ENCODE measurements around the gene KCNJ10.

Gene KCNJ10

GRCh38 chr1:160024195-160024905, 45.6 kb downstream of the KCNJ10 start:
- no peak for DNase-seq (ENCODE audit: low read depth in 2 of 2)

DNA sequence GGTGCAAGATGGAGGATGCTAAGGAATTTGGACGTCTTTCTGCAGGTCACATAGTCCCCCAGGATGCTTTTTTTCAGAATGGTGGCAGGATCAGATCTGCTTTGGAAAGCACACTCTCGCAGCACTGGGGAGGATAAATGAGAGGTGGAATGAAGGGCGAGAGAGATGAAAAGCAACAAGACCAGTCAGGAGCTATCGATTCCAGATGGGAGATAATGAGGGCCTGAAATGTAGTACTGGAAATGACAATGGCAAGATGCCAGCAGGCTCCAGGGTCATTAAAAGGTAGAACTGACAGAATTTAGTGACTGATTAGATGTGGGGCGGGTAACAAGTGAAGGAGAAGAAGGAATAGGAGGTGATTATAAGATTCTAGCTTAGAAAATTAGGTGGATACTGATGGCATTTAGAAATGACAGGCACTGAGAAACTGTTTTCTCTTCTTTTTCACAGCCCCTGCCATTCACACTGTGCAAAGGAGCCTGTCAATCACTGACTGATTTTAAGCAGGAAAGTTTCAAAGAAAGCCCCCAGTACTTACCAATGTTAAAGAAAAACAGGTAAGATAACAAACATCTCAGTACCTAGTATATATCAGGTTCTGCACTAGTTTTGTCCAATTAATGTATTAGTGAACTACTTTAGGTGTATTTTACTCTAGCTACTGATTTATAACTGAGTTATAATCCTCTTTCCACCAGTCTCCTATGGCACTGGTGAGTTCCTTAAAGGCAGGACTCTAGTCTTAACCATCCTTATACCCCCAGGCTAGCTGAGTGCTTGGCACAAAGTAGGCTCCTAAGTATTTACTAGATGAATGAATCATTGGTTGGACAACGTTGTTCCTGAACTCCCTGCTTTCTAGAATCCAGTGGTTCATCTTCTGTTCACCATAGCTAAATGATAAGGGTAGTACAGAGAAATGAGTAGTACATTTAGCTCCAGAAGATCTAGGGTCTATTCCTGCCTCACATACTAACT, 47.3 kb downstream of the KCNJ10 start:
- no peak for DNase-seq (ENCODE audit: low read depth in 2 of 2)

- DNase-seq (ENCODE audit: low read depth in 2 of 2): no peak
Measured at GRCh38 chr1:160021376-160022074, 48.4 kb downstream of the KCNJ10 start.

DNA sequence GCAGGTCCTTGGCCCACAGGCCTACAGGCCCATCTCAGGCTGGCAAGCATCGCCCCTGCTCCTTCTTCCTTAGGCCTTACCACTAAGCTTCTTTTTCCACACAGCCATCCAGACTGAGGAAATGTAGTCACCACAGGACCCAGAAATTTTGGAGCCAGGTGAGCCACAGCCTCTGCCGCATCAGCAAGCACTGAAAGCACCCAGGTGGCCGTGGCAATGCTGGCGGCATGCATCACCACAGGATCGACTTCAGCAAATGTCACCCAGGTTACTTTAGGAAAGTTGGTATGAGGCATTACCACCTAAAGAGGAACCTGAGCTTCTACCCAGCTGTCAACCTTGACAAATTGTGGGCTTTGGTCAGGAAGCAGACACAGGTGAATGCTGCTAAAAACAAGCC, 49.8 kb downstream of the KCNJ10 start:
- no peak for DNase-seq (ENCODE audit: low read depth in 2 of 2)

GRCh38 chr1:160018900-160019299, 51.1 kb downstream of the KCNJ10 start:
- no peak for DNase-seq (ENCODE audit: low read depth in 2 of 2)

- no peak for DNase-seq (ENCODE audit: low read depth in 2 of 2)
Measured at GRCh38 chr1:160018347-160018746, 51.6 kb downstream of the KCNJ10 start.

DNA sequence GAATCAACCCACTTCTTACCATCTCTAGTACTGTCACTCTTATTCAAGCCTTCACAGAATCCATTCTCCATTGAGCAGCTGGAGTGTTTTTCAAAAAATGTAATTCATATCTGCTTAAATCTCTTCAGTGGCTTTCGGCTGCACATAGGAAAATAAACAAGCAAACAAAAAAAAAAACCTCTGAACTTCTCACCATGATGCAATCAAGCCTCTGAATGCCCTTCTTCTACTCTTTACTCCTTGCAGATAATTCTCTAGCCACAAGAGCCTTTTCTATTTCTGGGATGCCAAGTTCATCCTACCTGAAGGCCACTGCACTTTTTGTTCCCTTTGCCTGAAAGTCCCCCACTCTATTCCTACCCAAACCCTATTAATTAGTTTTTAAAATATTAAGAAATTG, 52.4 kb downstream of the KCNJ10 start:
- DNase-seq (ENCODE audit: low read depth in 2 of 2): no peak

DNA sequence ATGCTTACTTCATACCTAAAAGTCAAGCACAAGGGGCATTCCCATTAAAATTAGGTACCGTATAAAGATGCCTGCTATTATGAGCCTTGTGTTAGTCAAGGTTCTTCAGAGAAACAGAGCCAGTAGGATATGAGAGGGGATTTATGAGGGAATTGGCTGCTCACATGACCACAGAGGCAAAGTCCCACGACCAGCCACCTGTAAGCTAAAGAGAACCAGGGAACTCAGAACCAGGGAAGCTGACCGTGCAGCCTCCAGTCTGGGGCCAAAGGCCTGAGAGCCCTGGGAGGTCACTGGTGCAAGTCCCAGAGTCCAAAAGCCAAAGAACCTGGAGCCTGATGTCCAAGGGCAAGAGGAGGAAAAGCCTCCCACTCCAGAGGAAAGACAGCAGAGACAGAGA, 58.2 kb downstream of the KCNJ10 start:
- no peak for DNase-seq (ENCODE audit: low read depth in 2 of 2)

DNA sequence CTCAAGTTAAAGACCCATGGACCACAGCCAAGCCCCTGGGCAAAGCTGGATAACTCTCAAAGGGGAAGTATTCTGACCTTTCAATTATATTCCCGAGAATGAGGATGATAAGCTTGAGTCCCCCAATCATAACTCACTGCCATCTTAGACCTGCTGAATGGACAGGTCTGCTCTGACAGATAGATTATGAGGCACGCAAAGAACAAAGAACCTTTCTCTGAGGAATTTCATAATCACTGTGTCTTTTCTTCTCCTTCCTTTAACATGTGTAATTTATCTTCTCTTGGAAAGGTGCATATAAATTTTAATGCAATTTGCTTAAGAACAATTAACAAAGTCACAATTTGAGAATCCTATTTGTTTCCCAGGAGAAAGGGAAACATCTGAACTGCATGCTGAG, 60.2 kb downstream of the KCNJ10 start:
- DNase-seq (ENCODE audit: low read depth in 2 of 2): no peak

DNA sequence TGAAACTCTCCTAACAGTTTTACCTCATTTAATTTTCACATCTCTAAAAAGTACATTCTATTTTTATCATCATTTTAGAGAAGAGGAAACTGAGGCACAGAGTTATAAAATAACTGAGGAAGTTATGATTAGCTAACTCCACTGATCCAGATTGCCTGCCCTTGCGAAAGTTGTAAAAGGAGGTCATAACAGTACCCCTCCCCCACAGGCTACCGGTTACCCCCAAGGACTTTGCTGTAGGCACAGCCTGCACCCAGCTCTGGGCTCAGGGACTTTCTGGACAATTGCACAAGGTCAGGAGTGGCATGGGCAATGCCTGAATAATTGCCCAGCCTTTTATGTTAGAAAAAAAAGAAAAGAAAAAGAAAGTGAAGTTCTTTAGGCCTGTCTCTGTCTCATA, 60.9 kb downstream of the KCNJ10 start:
- DNase-seq (ENCODE audit: low read depth in 2 of 2): no peak

- DNase-seq (ENCODE audit: low read depth in 2 of 2): no peak
Measured at GRCh38 chr1:160007577-160008200, 62.3 kb downstream of the KCNJ10 start.

DNA sequence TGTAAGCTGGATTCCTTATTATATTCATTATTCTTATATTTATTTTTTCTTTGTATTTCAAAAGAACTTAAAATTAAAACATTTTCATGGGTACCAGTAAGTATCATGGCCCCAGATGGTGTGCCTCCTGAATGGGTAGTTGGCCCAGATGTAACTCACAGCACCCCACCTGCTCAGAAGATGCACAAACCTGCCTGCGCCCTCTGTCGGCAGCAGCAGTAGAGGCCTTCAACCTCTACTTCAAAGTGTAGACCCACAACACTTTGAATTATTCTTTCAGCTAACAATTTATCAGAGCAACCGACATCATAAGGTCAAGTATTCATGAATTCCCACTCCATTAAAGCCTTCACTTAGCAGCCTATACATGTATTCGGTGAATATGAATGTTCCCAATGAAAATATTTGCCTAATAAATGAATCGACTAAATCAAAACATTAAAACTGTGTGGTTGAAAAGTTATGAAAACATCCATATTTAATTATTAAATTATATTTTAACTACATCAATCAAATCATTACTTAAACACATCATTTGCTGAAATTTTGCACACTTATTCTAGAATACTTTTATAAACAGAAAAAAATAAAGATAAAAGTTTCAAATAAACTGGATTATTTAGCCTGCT, 63.5 kb downstream of the KCNJ10 start:
- DNase-seq (ENCODE audit: low read depth in 2 of 2): peak; percentile 59

DNA sequence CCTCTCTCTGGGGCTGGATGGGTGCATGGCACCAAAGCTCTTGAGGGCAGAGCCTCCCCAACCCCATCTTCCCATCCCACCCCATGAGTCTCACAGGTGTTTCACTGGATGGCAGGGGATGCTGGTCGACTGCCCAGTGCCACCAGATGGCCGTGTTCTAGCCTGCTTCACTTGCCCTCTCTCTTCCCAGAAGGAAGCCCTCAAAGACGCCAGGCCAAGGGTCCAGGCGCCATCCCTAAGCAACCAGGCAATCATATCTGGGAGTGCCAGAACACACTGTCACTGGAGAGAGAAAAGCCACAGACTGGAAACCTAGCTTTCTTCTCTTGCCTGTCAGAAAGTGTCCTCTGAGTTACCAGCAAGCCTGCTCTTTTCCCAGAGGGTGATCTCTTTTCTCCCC, 64.9 kb downstream of the KCNJ10 start:
- DNase-seq (ENCODE audit: low read depth in 2 of 2): no peak

DNA sequence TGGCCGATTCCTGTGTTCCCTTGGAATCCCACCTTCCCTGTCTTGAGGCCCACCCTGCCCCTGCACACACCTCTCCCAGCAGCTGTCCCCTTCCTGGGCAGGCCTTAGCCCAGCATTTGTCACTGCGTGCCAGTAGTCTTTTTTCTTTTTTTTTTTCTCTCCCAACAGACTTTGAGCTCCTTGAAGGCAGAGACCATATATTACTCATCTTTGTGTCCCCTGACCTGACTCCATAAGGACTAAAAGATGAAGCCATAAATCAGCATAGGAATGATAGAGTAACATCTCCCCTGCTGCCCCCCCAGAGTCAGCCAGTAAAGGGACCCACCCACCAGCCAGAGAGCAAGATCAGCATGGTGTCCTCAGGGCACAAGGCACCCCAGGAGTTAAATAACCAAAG, 65.5 kb downstream of the KCNJ10 start:
- DNase-seq (ENCODE audit: low read depth in 2 of 2): no peak

DNA sequence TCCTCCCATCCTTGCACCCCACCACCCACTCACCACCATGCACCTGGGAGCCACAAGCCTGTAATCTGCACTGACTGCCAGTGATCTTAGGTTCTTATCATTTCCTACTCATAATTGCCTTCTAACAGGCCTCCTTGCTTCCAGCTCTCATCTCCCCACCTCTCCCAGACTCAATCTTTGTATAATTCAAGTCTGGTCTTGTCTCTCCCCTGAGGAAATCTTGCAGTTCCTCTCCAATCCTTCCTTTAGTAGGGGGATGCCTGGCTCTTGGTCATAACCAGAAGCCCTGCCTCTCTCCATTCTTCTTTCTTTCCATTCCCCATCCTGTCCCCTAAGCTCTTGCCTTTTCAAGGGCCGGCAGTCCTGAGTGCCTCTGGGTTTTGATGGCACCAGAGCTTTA, 66.0 kb downstream of the KCNJ10 start:
- DNase-seq (ENCODE audit: low read depth in 2 of 2): no peak

DNA sequence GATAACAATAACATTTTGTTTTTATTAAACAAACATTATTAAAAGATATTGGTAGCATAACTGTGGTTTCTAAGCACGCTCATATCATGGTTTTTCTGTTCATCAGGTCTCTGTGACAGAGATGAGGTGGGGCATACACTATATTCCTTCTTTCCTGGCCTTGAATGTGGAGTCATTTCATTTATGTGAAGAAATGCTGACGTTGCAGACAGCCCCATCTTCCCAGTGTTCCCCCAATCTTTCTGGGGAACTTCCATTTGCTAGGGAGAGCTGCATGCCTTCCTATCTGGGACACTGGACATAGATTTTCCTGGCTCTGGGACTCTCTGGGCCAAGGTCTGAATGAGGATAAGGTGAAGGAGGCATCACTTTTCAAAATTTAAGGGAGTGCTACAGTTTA, 68.5 kb downstream of the KCNJ10 start:
- DNase-seq (ENCODE audit: low read depth in 2 of 2): no peak

- DNase-seq (ENCODE audit: low read depth in 2 of 2): no peak
Measured at GRCh38 chr1:159999204-159999603, 70.8 kb downstream of the KCNJ10 start.

DNA sequence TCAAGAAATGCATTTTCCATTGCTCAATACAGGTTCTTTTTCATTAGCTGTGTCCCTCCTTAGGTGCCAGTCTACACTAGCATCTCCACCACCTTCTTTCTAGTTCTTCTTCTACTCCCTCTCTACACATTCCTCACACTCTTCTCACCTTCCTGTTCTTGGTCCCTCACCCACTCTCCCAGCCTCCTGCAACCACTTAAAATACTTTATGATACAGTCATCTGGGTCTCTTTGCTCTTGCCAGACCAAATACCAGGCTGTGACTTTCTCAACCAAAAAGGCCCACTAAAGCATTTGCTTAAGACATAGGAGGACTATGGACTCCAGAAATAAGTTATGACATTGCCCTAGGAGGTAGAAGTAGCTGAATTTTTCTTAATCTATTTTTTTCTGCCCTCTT, 73.3 kb downstream of the KCNJ10 start:
- no peak for DNase-seq (ENCODE audit: low read depth in 2 of 2)

DNA sequence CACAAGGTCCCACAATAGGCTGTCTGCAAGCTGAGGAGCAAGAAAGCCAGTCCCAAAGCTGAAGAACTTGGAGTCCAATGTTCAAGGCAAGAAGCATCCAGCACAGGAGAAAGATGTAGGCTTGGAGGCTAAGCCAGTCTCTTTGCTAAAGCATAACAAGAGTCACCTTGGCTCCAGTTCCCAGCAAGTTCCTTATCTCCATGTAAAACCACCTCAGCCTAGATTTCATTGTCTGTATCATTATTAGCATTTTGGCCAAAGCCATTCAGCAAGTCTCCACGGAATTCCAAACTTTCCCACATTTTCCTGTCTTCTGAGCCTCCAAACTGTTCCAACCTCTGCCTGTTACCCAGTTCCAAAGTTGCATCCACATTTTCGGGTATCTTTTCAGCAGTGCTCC, 75.1 kb downstream of the KCNJ10 start:
- DNase-seq (ENCODE audit: low read depth in 2 of 2): no peak

GRCh38 chr1:159993911-159994310, 76.0 kb downstream of the KCNJ10 start:
- no peak for DNase-seq (ENCODE audit: low read depth in 2 of 2)

GRCh38 chr1:159992161-159992560, 77.8 kb downstream of the KCNJ10 start:
- no peak for DNase-seq (ENCODE audit: low read depth in 2 of 2)

- DNase-seq (ENCODE audit: low read depth in 2 of 2): no peak
Measured at GRCh38 chr1:159991513-159991912, 78.4 kb downstream of the KCNJ10 start.
